DMS153 treated with DMSO at 0.1 percent for 48 hours (cell line): Measurements from ENCODE around the gene UBA1.

Source experiments
- DNase-seq: peaks from one replicate; lab custom pipeline; 2025; ENCODE audit not compliant: unreplicated experiment; lab: John Stamatoyannopoulos, UW

UBA1 gene

GRCh38 chrX:47228550-47229270, 35.1 kb downstream of the UBA1 start:
- no peak for DNase-seq

- no peak for DNase-seq
These were observed 35.8 kb downstream of the UBA1 start for GRCh38 chrX:47229427-47229826.

GRCh38 chrX:47230136-47230868, 36.7 kb downstream of the UBA1 start:
- no peak for DNase-seq

GRCh38 chrX:47231167-47231566, 37.5 kb downstream of the UBA1 start:
- no peak for DNase-seq

- DNase-seq = no peak
These were observed 38.7 kb downstream of the UBA1 start for GRCh38 chrX:47232197-47232802.

- DNase-seq = peak; percentile 12
These were observed 39.2 kb downstream of the UBA1 start, which contains the start of gene USP11 for GRCh38 chrX:47232803-47233332. USP11 (plus strand) TSS chrX:47233009; CDS start chrX:47233044, 35 bp downstream.

GRCh38 chrX:47233333-47234113, 39.9 kb downstream of the UBA1 start:
- DNase-seq = peak; percentile 74

GRCh38 chrX:47234583-47234982, 41.0 kb downstream of the UBA1 start:
- no peak for DNase-seq

- DNase-seq = no peak
These were observed 42.1 kb downstream of the UBA1 start for GRCh38 chrX:47235691-47236103.

GRCh38 chrX:47239199-47239598, 45.6 kb downstream of the UBA1 start:
- DNase-seq = no peak

GRCh38 chrX:47239898-47240545, 46.4 kb downstream of the UBA1 start:
- no peak for DNase-seq

GRCh38 chrX:47240619-47241018, 47.0 kb downstream of the UBA1 start:
- no peak for DNase-seq

- DNase-seq = no peak
These were observed 47.8 kb downstream of the UBA1 start for GRCh38 chrX:47241201-47242011.

GRCh38 chrX:47242321-47242720, 48.7 kb downstream of the UBA1 start:
- no peak for DNase-seq

GRCh38 chrX:47243351-47243750, 49.7 kb downstream of the UBA1 start:
- DNase-seq = no peak

- no peak for DNase-seq
These were observed 51.0 kb downstream of the UBA1 start for GRCh38 chrX:47244676-47245075.

- no peak for DNase-seq
These were observed 51.5 kb downstream of the UBA1 start for GRCh38 chrX:47245156-47245555.

- no peak for DNase-seq
These were observed 53.8 kb downstream of the UBA1 start for GRCh38 chrX:47247206-47247998.

GRCh38 chrX:47247999-47248320, 54.3 kb downstream of the UBA1 start:
- DNase-seq = no peak
